IPS-18c (cell line): ENCODE data around the gene SLC25A11.

Source experiments
- H3K4me3 ChIP-seq: 2 replicates; pipeline ENCODE4 v1.7.0; 2013; ENCODE audit warnings: low read depth, mild to moderate bottlenecking, low read length, moderate library complexity; ENCODE audit not compliant: insufficient read depth
- H3K9me3 ChIP-seq: one replicate; pipeline ENCODE4 v1.6.1; 2013; ENCODE audit warnings: mild to moderate bottlenecking, low read length, moderate library complexity; ENCODE audit not compliant: control insufficient read depth, insufficient read depth

SLC25A11 gene

GRCh38 chr17:4939796-4940554 is at the start of gene SLC25A11, which contains the start of gene RNF167:
Gene SLC25A11 (minus strand): TSS chr17:4940046. CDS start chr17:4939910, 136 bp downstream.
Gene RNF167 (plus strand): TSS chr17:4940268. CDS start chr17:4940910, 642 bp downstream.
- Histone ChIP-seq H3K9me3 (peaks cover 2% of the 10 kb centered on the region), H3K4me3 (peak within 1 kb of the TSS; percentile 87)

- Histone ChIP-seq H3K4me3 (peak overlapping the region; percentile 70), H3K9me3 (no peaks in the 10 kb centered on the region)
Measured at GRCh38 chr17:4987767-4988567, 48.1 kb upstream of the SLC25A11 start.

- H3K9me3 ChIP-seq, result no peaks in the 10 kb centered on the region
Measured at GRCh38 chr17:4986951-4987766, 47.3 kb upstream of the SLC25A11 start, which contains the start of gene CAMTA2. Gene CAMTA2 (minus strand): TSS chr17:4987675. CDS start chr17:4986222, 1,453 bp downstream.

GRCh38 chr17:4986403-4986802 is 46.6 kb upstream of the SLC25A11 start:
- Histone ChIP-seq H3K9me3 (no peaks in the 10 kb centered on the region), H3K4me3 (peak overlapping the region; percentile 70)

More at GRCh38 chr17:4986951-4987766, 47.3 kb upstream of the SLC25A11 start, which contains the start of gene CAMTA2:
- peak within 1 kb of the TSS; percentile 70 for H3K4me3 ChIP-seq

GRCh38 chr17:4982305-4982704 is 42.5 kb upstream of the SLC25A11 start:
- Histone ChIP-seq H3K9me3 (no peaks in the 10 kb centered on the region), H3K4me3 (no peak overlapping the region)

- Histone ChIP-seq H3K4me3 (no peak overlapping the region), H3K9me3 (no peaks in the 10 kb centered on the region)
Measured at GRCh38 chr17:4980644-4981216, 40.9 kb upstream of the SLC25A11 start.

GRCh38 chr17:4978726-4979125 is 38.9 kb upstream of the SLC25A11 start:
- Histone ChIP-seq H3K4me3 (no peak overlapping the region), H3K9me3 (no peaks in the 10 kb centered on the region)

GRCh38 chr17:4974115-4974670 is 34.3 kb upstream of the SLC25A11 start:
- Histone ChIP-seq H3K4me3 (no peak overlapping the region), H3K9me3 (no peaks in the 10 kb centered on the region)

GRCh38 chr17:4973256-4974114 is 33.6 kb upstream of the SLC25A11 start:
- H3K4me3 ChIP-seq, result no peak overlapping the region
- no peaks in the 10 kb centered on the region for H3K9me3 ChIP-seq

GRCh38 chr17:4972752-4973151 is 32.9 kb upstream of the SLC25A11 start:
- Histone ChIP-seq H3K4me3 (no peak overlapping the region), H3K9me3 (peaks cover 3% of the 10 kb centered on the region)

GRCh38 chr17:4972322-4972721 is 32.5 kb upstream of the SLC25A11 start:
- no peak overlapping the region for H3K4me3 ChIP-seq
- H3K9me3 ChIP-seq, result peaks cover 5% of the 10 kb centered on the region

GRCh38 chr17:4971826-4972225 is 32.0 kb upstream of the SLC25A11 start:
- H3K9me3 ChIP-seq, result peaks cover 5% of the 10 kb centered on the region
- no peak overlapping the region for H3K4me3 ChIP-seq

GRCh38 chr17:4970273-4970672 is 30.4 kb upstream of the SLC25A11 start:
- Histone ChIP-seq H3K4me3 (no peak overlapping the region), H3K9me3 (peaks cover 7% of the 10 kb centered on the region)

GRCh38 chr17:4969551-4970173 is 29.8 kb upstream of the SLC25A11 start:
- Histone ChIP-seq H3K4me3 (peak overlapping the region; percentile 92), H3K9me3 (peaks cover 7% of the 10 kb centered on the region)

GRCh38 chr17:4969047-4969550 is 29.3 kb upstream of the SLC25A11 start:
- peak overlapping the region; percentile 92 for H3K4me3 ChIP-seq
- H3K9me3 ChIP-seq, result peaks cover 7% of the 10 kb centered on the region
